Central memory CD4-positive, alpha-beta T cell (primary cell): ENCODE measurements around the gene TCF7L1.
"Not testable (repeated sequence)": the region's sequence is repeated elsewhere in the genome, so short reads cannot be mapped to it uniquely, and the experiment has no call there.

Source experiments
- DNase-seq: peaks from one replicate; pipeline ENCODE4 v3.0.0; 2022

TCF7L1 gene

DNA sequence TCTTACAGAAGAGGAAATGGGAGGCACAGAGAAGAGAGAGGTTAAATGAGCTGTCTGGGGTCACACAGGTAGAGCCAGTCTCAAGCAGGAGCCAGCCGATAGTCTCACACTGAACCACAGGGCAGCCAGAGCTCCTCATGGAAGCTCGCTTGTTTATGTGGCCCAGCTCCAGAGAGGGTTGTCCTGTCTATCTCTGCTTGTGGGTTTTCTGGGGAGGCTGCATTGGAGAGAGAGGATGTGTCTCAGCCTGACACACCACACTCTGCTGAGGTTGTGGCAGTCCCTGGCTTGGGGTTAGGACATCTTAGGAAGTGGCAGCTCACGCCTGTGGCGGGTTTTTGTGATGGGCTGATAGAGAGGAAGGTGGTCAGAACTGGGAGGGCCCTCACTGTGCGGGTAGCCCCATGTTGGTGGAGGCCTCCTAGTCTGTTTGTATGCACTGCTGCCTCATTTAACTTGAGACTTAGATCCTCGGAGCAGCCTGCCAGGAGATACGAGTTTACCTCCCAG lies 52.3 kb downstream of the TCF7L1 start:
- DNase-seq, result no peak

GRCh38 chr2:85187069-85187468 lies 53.9 kb downstream of the TCF7L1 start:
- DNase-seq, result no peak

DNA sequence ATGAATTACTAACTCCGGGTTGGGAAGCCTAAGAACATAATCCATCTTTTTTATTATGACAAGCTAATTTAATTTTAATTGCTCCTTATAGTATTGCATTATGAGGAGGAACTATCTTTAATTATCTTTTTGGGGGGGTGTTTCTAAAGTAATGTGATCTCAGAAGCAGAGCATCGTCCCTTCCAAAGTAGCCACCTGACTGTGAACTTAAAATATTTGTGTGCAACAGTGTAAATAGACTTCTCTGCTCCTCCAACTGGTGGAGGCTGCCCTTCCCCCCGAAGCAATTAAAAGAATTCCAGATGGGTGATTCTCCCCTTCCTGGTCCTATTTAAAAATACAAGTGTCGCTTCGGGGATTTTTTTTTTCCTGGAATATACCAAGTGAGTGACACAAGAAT lies 55.7 kb downstream of the TCF7L1 start:
- no peak for DNase-seq

- DNase-seq, result no peak
Observed at GRCh38 chr2:85189606-85190270, 56.5 kb downstream of the TCF7L1 start.

DNA sequence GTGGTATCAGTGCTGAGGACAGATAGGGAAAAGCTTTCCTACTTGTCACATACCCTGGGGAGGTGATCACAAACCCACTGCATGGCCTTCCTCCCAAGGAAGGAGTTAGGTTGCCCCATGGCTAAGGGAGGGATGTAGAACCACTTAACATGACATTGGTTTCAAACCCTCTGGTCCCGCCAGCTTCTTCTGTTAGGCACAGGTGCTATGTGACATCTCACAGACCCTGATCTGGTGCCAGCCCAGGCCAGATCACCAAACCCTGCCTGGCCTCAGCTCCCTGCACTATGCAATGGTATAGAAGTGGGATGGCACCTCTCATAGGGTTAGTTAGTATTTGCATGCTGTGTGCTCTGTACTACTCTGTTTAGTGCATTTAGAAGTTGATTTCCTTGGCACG lies 58.0 kb downstream of the TCF7L1 start:
- DNase-seq, result no peak

DNA sequence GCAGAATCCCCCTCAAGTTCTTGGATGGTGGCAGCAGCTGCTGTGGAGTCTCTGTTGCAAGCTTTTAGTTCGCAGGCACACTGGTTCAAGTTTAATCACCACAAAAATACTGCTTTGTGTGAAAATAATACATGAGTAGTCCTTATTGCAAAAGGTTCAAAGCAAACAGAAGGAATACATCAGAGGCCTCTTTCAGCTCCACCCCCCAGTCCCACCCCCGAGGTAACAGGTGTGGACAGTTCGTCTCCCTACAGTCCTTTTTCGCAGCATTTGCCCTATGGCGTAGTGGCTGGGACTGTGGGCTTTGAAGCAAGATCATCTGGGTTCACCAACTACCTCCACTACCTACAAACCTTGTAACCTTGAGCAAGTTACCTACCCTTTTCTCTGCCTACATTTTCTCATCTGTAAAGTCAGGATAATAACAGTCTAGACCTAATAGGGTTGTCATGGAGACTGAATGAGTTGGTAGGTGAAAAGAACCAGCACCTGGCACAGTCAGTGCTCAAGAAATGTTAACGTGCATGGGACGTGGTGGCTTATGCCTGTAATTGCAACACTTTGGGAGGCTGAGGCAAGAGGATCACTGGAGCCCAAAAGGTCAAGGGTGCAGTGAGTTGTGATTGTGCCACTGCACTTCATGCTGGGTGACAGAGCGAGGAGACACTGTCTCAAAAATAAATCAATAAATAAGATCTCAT lies 61.7 kb downstream of the TCF7L1 start:
- DNase-seq, result no peak

GRCh38 chr2:85195956-85196355 lies 62.8 kb downstream of the TCF7L1 start:
- no peak for DNase-seq

- DNase-seq, result no peak
Observed at GRCh38 chr2:85199698-85200097, 66.5 kb downstream of the TCF7L1 start.

DNA sequence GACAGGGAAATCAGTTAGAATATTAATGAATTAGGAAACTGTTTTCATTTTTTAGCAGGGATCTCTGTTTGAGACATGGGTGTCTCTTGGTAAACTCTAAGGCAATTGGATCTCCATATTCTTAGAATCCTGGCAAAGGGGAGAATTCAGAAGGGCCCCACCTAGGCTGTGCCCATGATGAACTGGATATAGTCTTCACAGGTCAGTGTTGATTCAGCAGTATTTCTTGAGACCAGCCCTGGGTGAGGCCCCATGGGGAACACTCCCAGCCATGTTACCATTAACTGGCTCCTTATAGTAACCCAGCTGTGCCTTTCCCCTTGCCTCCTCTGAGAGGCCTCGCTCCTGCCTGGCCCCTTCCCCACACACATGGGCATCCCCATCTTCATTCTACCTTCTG lies 76.7 kb downstream of the TCF7L1 start:
- DNase-seq, result no peak

GRCh38 chr2:85210511-85210910 lies 77.3 kb downstream of the TCF7L1 start:
- DNase-seq, result no peak

DNA sequence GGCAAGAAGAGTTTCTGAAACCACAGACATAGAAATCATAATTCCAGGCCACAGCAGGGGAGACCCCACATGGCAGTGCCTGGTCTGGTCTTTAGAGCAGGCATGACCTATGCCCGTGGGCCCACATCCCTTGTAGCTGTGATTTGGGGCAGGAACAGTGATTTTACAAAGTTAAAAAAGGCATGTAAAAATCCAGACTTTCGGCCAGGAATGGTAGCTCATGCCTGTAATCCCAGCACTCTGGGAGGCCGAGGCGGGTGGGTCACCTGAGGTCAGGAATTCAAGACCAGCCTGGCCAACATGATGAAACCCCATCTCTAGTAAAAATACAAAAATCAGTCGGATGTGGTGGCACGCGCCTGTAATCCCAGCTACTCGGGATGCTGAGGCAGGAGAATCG lies 78.4 kb downstream of the TCF7L1 start:
- DNase-seq, result not testable (repeated sequence)

DNA sequence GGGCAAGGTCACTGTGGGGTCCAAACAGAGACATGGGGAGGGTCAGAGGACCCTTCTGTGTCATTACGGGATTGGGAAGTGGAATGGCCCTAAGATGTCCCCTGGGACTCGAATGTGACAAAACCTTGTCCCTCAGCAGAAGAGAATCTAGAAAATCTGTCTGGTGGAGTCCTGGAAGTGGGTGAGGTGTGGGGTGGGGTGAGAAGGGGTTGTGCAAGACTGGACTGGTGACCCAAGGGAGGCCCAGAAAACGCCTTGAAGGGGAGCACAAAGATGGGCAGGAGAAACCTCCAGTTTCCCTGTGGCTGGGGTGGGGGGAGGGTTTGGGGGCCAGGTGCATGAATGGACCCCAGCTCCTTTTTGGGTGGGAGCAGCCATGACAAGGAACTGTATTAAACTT lies 79.6 kb downstream of the TCF7L1 start:
- no peak for DNase-seq

DNA sequence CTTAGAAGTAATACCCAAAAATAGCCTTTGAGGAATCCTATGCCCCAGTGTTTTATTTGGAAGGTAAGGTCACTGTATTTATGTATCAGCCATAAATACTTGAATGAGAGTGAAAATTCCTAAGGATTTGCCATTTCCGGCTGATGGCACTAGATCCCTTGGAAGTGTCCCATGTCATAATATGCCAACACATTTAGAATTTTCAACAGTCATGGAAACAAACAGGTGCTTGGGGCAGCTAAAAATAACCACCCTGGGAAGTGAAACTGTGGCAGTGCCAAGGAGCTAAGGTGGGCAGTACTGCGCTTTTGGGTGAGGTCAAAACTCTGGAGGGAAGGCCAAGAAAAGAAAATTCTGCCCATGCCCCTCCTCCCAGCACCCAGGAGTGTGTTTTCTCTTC lies 80.2 kb downstream of the TCF7L1 start:
- DNase-seq, result no peak

- no peak for DNase-seq
Observed at GRCh38 chr2:85213901-85214512, 80.8 kb downstream of the TCF7L1 start.

GRCh38 chr2:85215081-85215447 lies 81.9 kb downstream of the TCF7L1 start:
- no peak for DNase-seq

GRCh38 chr2:85215448-85216401 lies 82.5 kb downstream of the TCF7L1 start:
- no peak for DNase-seq

DNA sequence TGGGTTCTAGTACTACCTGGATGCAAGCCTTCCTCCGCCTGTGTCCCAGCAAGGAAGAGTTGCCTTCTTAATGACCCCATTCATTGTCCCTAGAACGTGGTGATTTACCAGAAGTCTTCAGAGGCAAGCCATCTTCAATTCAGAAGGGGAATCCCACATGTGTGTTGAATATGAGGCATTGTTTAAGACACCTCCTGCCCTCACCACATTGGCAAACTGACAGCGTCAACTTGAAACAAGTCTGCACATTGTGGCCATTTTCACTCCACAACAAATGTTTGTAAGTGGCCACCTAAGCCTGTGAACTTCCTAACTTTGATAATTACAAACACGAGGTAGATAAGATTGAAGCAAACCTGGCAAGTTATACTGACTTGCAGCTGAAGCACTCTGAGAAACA lies 83.7 kb downstream of the TCF7L1 start:
- no peak for DNase-seq

GRCh38 chr2:85221067-85221691 lies 88.0 kb downstream of the TCF7L1 start:
- no peak for DNase-seq

DNA sequence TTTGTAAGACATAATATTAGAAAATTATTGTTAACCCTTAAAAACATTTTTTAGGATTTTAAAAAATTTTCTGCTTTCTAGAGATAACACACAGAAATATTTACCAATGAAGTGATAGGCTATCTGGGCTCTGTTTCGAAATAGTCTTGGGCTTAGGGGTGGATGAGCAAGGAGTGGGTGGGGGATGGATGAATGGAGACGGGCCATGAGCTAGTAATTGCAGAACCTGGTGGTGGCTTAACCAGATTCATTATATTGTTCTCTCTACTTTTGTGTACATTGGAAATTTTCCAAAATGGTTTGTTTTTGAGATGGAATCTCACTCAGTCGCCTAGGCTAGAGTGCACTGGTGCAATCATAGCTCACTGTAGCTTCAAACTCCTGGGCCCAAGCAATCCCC lies 89.6 kb downstream of the TCF7L1 start:
- no peak for DNase-seq

DNA sequence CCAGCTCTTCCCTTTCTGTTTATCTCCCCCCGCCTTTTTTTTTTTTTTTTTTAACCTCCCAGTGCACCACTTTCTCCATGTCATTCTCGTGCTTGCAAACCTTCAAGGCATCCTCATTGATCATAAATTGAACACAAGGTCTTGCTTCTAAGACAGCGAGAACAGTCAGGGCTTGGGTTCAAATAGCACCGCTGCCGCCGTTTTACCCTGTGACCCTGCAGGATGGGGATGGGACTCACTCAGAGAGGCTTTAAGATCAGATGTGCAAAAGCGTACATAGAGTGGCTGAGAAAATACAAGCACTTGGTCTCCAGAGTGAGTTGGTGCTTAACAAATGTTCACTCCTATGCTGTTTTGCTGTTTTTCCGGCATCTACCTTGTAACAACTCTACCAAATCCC lies 93.6 kb downstream of the TCF7L1 start:
- DNase-seq, result no peak

DNA sequence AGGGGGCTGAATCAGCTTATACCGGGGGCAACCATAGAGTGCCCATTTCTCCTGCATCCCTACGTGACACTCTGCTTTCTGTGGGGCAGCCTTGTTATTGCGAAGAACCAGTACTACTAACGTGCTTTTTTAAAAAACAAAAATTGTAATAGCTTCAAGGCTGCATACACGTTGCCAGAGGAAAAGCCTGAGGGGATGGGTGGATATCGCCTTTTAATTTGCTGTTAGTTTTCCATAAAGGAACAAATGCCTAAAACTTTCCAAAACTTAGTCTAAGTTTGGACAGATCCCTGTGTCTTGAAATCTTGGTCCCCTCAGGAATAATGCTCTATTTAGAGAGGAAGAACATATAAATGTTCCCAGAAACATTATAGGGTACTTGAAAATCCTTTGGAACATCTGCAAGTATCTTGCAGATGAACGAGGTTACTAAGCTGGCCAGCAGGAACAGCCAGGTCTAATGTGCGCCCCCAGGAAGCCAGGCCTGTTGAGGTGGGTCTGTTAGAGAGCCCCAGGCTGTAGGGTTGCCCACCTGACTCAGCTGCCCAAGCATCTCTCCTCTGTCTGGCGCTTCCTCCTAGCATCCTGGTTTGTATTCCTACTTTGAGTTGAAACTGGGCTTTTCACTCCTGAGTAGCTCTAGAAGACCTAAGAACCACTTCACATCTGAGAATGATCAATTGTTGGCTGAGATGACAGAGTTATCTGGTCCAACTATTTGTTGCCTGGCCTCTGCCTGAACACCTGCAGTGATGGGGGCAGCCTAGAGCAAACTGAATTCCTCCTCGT lies 97.7 kb downstream of the TCF7L1 start:
- no peak for DNase-seq

DNA sequence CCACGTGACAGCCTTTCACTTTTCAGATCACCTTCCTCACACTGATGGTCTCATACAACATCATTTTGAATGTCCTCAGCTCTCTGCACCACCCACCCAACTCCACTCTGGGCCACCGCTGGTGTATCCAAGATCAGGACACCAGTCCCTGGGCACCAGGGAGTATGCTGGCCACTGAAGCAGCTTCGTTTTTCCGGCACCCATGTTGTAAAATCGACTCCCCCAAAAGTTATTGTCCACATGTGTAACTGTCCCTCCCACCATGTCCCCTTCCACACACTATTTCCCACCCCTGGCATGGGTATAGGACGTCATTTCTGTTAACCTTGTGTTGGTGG lies 98.2 kb downstream of the TCF7L1 start:
- DNase-seq, result no peak
